SK-N-MC (cell line): ENCODE measurements around the gene EPM2AIP1.

Experiments used
- EZH2 ChIP-seq: fragments of 200-600 bp; sonication (generic); IDR thresholded peaks from one replicate; pipeline ENCODE4 v1.6.1; 2017; ENCODE audit warnings: antibody characterized with exemption
- POLR2AphosphoS5 ChIP-seq: IDR thresholded peaks from 2 replicates; pipeline ENCODE4 v1.6.1; 2012; ENCODE audit warnings: mild to moderate bottlenecking, low read depth, low read length, borderline replicate concordance

- TF ChIP-seq POLR2AphosphoS5 (no peak), EZH2 (no peak)
Observed at GRCh38 chr3:37015642-37016041, 22.7 kb upstream of the EPM2AIP1 start.
